Ishikawa (cell line): ENCODE measurements around the gene RAP2C.

Source experiments
- CEBPB ChIP-seq: IDR thresholded peaks from 2 replicates; pipeline ENCODE4 v1.6.1; 2012
- CREB1 ChIP-seq: IDR thresholded peaks from 2 replicates; pipeline ENCODE4 v1.6.1; 2012; ENCODE audit warnings: low read depth
- EGR1 ChIP-seq: IDR thresholded peaks from 2 replicates; pipeline ENCODE4 v1.6.1; 2012
- EP300 ChIP-seq: IDR thresholded peaks from 2 replicates; pipeline ENCODE4 v1.6.1; 2012; ENCODE audit warnings: borderline replicate concordance
- FOXM1 ChIP-seq: IDR thresholded peaks from 2 replicates; pipeline ENCODE4 v1.6.1; 2012; ENCODE audit warnings: low read depth, borderline replicate concordance
- MAX ChIP-seq: IDR thresholded peaks from 2 replicates; pipeline ENCODE4 v1.6.1; 2012
- NFIC ChIP-seq: IDR thresholded peaks from 2 replicates; pipeline ENCODE4 v1.6.1; 2012
- RAD21 ChIP-seq: IDR thresholded peaks from 2 replicates; pipeline ENCODE4 v1.6.1; 2012; ENCODE audit warnings: low read depth
- REST ChIP-seq: IDR thresholded peaks from 2 replicates; pipeline ENCODE4 v1.6.1; 2012; ENCODE audit warnings: low read depth, mild to moderate bottlenecking
- TAF1 ChIP-seq: IDR thresholded peaks from 2 replicates; pipeline ENCODE4 v1.6.1; 2012; ENCODE audit warnings: low read depth, mild to moderate bottlenecking
- TCF12 ChIP-seq: IDR thresholded peaks from 2 replicates; pipeline ENCODE4 v1.6.1; 2012; ENCODE audit warnings: low read depth
- TEAD4 ChIP-seq: IDR thresholded peaks from 2 replicates; pipeline ENCODE4 v1.6.1; 2012
- USF1 ChIP-seq: IDR thresholded peaks from 2 replicates; pipeline ENCODE4 v1.6.1; 2012
- YY1 ChIP-seq: IDR thresholded peaks from 2 replicates; pipeline ENCODE4 v1.6.1; 2012; ENCODE audit warnings: low read depth
- ZBTB7A ChIP-seq: IDR thresholded peaks from 2 replicates; pipeline ENCODE4 v1.6.1; 2012; ENCODE audit warnings: low read depth

The RAP2C gene

GRCh38 chrX:132153166-132153565, 66.1 kb downstream of the RAP2C start:
- TF ChIP-seq FOXM1, result no peak
- no peak for TF ChIP-seq EP300
- no peak for TF ChIP-seq EGR1
- no peak for TF ChIP-seq CEBPB
- TF ChIP-seq TEAD4, result no peak
- no peak for TF ChIP-seq REST
- TF ChIP-seq USF1, result no peak
- no peak for TF ChIP-seq TAF1
- TF ChIP-seq NFIC, result no peak
- TF ChIP-seq YY1, result no peak
- TF ChIP-seq MAX, result no peak
- TF ChIP-seq RAD21, result no peak
- TF ChIP-seq CREB1, result no peak
- no peak for TF ChIP-seq ZBTB7A
- TF ChIP-seq TCF12, result no peak
